ENCODE results near the gene PRDM16.

Gene PRDM16

DNA sequence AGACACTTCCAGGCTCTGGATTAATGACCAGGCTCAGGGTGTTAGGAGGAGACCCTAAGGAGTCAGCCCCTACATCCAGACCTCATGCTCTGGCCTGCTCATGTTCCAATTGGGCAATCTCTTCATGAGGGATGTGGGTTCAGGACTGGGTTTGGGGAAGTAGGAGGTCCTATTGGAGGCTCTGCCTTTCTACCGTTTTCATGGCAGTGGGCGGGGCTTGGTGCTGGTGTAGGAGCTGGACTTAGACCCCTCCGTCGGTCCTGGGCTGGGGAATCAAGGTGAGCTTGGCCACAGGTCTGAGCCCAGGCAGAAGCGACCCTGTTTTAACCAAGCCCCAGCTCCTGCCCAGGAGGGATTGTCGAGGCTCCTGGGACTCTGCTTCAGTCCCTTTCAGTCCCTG, 123.4 kb downstream of the PRDM16 start:
- no peak for DNase-seq

GRCh38 chr1:3192825-3193224, 123.8 kb downstream of the PRDM16 start:
- DNase-seq, result no peak

DNA sequence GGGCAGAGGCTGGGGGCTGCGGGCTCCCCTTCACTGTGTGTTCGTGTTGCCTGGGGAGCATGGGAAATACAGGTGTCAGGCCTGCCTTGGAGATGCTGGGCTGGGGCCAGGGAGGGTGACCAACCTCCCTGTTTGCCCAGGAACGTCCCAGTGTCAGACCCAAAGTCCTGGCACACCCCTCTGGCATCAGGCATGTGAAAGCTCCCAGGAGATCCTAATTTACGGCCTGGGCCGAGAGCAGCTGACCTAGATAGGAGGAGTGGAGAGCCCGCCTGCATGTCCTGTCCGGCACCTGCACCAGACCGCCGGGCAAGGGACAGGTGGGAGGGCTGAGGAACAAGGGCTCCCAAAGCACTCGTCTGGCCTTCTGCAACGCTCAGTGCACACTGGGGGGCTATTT, 124.8 kb downstream of the PRDM16 start:
- DNase-seq, result no peak

DNA sequence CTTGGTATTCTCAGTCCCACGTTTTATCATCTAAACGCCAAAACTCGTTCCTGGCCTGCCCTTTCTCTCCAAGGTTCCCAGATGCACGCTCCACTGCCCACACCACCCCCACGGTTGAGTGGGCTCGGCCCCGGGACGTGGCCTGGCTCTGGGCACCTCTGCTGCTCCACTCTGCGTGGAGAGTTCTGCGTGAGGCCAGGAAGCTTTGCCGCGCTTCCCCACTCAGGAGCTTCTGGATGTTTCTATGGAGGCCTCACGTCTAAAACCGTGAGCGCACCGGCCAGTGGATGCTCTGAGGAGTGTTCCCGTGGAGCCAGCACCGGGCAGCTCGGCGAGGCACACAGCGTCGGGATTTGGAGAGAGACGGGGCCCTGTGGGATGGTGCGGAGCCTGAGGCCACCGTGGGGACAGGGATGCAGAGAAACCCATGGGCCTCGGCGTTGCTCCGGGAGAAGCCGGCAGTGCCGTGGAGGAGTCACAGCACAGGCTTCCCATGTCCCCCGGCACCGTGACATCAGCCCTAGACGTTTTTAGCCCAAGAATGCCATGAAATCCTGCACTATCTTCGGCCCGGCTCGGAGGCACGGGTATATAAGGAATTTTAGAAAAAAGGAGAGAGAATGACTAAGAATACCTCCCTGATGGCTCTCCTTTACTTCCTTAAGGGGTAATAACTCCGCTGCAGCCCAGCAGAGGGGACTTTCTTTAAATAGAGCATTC, 125.9 kb downstream of the PRDM16 start:
- DNase-seq, result no peak

DNA sequence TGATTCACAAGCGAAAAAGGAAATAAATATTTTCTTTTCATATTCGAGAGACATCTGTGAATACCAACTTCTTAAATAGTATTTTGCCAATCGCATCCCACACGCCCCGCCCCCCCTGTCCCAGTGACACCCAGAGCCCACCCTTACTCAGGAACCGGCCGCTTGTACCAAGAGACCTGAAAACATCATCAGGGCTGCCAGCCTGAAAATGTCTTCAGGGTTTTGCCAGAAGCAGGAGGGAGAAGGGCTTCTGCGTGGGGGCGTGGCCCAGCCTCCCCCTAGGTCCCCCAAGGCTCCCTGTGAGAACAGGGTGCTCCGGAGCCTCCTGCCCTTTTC, 126.4 kb downstream of the PRDM16 start:
- DNase-seq, result no peak

GRCh38 chr1:3195966-3196515, 127.0 kb downstream of the PRDM16 start:
- no peak for DNase-seq

DNA sequence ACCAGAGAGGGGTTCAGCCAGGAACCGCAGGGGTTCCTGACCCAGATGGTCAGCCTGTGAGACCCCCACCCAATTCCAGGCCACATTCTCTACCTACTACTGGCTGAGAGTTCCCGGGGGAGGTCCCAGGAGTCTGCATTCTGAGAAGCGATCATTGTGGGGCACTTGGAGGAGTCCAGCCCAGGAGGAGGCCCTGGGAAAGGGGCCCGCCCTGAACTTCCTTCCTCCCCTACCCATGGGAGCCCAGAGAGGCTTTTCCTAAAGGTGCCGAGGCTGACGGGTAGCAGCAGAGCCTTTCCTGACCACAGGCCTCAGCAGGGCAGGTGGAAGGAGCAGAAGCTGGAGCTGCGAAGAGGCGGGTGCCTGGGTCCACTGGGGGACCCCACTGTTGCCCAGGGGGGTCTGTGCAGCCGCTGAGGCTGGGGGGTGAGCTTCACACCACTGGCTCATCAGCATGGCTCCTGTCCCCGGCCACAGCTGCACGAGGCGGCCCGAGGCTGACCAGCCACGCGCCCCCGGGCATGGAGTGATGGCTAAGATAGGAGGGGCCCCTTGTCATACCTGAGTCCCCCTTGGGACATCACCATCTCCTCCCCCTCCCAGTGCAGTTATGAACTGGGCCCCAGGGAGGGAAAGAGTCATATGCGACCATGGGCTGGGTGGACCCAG, 127.7 kb downstream of the PRDM16 start:
- DNase-seq, result no peak

DNA sequence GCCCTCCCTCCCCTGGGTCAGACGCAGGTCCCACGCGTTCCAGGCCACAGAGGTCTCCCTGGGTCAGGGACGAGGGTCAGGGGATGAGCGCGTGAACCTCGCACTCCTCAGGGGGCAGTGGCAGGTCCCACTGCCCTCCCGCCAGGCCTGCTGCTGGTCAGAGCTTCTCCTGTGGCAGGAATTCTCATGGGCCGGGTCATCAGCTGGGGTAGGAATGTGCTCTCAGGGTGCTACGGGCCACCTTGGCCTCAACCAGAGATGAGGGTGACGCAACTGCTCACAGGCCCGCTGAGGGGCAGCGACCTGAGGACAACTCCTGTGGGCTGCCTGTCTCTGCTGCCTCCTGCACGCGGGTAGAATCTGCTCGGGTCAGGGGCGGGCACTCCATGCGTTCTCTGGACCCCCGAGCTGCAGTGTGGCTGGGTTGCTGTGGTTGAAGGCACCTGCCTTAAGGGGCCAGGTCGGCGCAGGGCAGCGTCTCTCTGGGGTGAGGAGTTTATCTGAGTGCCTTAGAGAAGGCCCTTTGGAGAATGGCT, 128.8 kb downstream of the PRDM16 start:
- DNase-seq, result no peak

GRCh38 chr1:3198371-3199271, 129.6 kb downstream of the PRDM16 start:
- DNase-seq, result no peak

- no peak for DNase-seq
Measured at GRCh38 chr1:3204725-3205124, 135.7 kb downstream of the PRDM16 start.

DNA sequence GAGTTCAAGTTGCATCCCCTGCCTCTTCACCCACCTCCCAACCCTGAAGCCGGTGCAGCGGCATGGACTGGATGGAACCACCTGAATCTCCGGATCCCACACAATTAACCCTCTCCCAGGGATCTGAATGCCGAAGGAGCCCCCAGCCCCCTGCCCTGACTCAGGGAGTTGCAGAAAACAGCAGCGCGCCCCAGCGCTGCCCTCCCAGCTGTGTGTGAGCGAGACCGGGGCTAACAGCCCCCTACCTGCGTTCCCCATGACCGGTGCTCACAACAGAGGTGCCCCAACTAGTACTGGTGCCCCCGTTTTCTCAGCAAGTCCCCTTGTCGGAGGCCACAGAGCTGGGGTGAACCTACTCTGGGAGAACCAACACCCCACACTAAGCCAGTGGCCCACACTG, 136.8 kb downstream of the PRDM16 start:
- no peak for DNase-seq

- DNase-seq, result no peak
Measured at GRCh38 chr1:3206696-3207095, 137.7 kb downstream of the PRDM16 start.

GRCh38 chr1:3207217-3207848, 138.3 kb downstream of the PRDM16 start:
- DNase-seq, result no peak

GRCh38 chr1:3208819-3209200, 139.8 kb downstream of the PRDM16 start:
- no peak for DNase-seq

DNA sequence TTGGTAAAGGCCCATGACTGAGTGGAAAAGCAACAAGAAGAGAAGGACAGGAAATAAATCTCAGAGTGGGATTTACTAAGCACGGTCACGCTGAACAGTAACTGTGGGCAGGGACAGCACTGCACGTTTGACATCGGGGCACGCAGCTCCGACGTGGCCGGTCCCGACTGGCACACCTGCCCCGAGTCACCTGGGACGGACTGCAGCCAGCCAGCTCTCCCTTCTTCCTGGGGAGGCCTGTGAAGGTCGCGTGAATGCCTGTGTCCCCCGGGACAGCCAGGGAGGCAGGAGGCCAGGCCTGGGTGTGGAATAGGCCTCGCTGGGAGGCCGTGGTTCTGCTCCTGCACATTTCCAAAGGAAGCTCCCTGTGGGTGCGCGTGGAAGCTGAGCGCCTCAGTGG, 140.2 kb downstream of the PRDM16 start:
- no peak for DNase-seq

GRCh38 chr1:3211582-3212375, 142.8 kb downstream of the PRDM16 start:
- no peak for DNase-seq

DNA sequence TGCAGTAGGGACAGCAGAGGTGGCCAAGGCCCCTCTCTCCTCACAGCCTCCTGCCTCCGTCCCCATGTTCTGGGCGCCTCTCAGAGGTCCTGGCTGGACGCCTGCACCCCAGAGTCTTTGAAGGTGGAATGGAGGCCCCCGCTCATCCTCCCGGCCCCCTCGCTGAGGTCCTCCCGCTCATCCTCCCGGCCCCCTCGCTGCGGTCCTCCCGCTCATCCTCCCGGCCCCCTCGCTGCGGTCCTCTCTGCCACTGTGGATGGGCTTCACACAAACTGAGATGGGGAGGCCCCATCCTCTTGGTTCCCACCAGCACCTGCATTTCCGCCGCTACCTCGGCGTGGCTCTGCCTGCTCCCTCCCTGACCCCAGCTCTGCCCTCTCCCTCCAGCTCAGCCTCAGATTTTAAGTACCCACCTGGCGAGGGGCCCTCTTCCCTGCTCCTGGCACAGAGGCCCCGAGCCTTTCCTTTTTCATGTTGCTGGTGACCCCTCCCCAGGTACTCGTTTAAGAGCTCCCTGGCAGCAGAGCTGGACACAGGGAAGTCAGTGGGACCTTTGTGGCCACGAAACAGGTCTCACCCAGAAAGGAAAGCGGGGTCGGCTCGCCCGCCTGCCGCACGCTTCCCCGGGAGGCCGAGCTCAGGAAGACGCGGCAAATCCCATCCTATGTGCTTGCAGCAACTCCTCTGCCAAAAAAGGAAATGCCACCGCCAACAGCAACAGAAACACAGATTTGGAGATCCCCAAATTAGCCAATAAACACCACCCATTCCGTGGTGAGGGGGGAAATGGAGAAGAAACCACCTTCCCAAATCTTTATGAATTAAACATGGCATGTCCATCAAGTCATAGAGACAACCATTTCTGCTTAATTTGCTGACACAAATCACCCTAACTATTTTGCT, 143.7 kb downstream of the PRDM16 start:
- no peak for DNase-seq

DNA sequence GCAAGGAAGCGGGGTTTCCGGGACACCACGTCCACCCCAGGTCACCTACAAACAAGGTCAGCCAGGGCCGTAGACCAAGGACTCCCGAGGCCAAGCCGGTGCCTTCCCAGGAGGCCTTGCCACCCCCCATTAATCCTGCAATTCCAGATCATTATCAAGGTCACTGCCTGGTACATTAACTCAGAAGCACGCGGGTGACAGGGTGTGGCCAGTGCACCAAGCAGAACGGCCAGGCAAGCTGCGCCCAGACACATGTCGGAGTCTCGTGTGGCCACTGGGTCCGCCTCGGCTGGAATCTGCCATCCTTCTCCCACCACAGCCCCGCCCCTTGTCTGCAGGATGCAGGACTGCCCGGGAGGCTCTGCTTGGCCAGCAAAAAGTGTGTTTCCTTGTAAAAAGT, 144.7 kb downstream of the PRDM16 start:
- no peak for DNase-seq

DNA sequence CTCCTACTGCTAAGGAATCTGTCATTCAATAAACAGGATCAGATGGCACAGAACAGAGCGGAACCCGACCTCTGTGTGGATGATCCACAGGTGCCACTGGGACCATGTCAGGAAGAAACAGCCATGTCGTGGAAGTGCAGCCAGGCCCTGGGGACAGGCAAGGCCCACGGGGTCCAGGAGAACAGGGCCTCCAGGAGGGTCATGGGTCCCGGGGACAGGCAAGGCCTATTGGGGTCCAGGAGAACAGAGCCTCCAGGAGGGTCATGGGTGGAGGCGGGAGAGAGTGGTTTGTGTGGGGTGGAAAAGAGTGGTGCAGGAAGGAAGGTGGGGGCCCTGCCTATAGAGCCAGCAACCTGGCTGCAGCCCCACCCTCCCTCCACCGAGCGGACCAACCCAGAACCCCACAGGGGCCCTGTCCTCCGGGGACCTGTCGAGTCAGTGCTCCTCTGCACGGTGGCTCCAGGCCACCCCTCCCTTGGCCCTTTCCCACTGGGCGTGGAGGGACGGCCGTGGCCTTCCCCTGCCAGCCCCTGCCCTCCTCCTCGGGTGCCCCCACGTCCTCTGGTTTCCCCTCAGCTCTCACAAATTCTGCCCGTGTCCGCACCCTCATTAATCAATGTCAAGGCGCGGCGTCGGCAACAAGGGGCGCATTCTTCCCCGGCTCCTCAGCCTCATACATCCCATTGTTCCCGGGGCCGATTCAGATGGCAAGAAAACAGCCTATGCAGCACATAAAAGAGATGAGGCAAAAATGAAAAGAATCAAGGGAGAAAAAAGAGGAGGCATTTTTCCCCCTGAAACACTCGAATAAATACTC, 146.4 kb downstream of the PRDM16 start:
- no peak for DNase-seq

- DNase-seq, result no peak
Measured at GRCh38 chr1:3216015-3216391, 147.0 kb downstream of the PRDM16 start.
